Activated T-cell treated with anti-CD3 and anti-CD28 coated beads, Interleukin-2, amount 50 U/mL, for 48 hours (primary cell): ENCODE data around the gene MGST2.
"Not testable (repeated sequence)": the region's sequence is repeated elsewhere in the genome, so short reads cannot be mapped to it uniquely, and the experiment has no call there.

Experiments used
- DNase-seq, 2 experiments: peaks; one replicate each; pipeline ENCODE4 v3.0.0-alpha.2; 2020

The MGST2 gene

DNA sequence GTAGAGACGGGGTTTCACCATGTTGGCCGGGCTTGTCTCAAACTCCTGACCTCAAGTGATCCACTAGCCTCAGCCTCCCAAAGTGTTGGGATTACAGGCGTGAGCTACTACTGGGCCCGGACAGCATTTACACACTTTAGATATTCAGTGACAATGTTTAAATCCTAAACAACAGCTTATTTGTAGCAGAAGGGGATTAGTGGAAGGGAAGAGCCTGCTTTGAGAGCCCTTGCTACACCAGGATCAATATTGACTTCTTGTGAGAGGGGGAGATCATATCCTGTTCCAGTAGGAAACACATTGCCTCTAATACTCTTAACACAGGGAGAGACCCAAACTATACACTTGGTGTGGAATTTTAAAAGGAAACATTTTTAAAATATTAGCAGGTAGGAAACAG lies 7.1 kb downstream of the MGST2 start:
- no peak for DNase-seq

DNA sequence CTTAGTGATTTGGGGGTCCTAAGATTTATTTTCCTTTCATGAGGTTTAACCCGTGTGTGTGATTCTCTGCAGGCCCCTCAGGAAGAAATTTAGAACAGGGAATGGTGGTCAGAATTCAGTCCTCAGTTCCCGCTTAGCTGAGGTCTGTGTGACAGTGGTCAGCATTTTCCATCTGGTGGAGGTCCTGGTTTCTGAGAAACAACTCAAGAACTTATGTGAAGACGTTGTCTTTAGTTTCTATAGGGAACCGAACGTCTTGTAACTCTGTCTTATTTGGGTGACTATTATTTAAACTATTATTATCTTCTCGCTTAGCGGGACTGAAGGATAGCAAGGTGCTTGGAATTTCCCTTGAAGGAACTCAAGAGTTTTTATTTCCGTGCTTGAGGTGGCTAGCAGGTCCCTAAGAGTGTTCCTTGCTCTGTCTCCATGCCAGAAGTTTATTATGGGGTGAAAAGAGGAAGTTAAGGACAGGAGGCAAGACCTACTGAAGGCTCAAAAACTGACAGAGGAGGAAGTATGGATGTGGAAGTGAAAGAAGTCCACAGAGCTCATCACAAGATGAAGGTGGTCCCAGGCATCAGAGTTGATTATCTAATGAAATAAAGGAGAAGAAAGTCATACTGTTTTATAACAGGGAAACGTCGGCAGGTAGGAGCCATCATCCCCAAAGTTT lies 9.4 kb downstream of the MGST2 start:
- DNase-seq: no peak

DNA sequence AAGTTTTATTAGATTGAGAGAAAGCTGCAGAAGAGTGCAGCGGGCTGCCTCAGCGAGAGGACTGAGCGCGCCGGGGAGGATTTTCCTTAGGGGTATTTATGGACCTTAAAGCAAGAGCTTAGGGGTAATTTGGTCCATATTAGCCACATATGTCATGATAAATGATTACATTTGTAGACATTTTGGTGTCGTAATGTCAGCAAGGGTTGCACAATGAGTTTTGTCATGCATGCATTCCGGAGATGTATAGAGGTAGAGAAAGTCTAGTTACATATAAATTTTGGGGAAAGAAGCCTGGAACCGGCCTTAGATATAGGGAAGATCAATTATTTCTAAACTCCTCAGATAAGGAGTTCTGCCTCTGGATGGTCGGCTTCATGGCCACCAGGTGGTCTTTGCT lies 10.0 kb downstream of the MGST2 start:
- DNase-seq: no peak

- no peak for DNase-seq
Measured at GRCh38 chr4:139676365-139676764, 10.7 kb downstream of the MGST2 start.

GRCh38 chr4:139676913-139677585 lies 11.4 kb downstream of the MGST2 start:
- DNase-seq: no peak

DNA sequence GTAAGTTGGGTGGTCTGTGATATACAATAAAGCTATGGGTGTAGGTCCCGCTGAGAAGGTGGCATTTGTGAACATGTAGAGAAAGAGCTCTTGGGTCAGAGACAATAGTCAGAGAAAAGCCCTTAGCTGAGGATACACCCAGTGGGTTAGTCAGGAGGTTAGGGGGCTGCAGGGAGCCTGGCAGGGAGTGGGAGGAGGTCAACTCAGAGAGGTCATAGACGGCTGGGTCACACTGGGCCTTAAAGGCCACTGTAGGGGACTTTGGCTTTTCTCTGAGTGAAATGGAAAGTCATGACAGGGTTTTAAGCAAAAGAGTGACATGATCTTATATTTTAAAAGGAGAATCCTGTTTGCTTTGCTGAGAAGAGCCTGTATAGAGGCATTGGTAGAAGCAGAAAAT lies 16.7 kb downstream of the MGST2 start:
- no peak for DNase-seq

GRCh38 chr4:139682741-139683151 lies 17.1 kb downstream of the MGST2 start:
- DNase-seq: no peak

GRCh38 chr4:139684351-139684750 lies 18.7 kb downstream of the MGST2 start:
- no peak for DNase-seq

- DNase-seq: no peak
Measured at GRCh38 chr4:139685180-139685579, 19.6 kb downstream of the MGST2 start.

- no peak for DNase-seq
Measured at GRCh38 chr4:139686130-139686529, 20.5 kb downstream of the MGST2 start.

- no peak for DNase-seq
Measured at GRCh38 chr4:139686988-139687387, 21.4 kb downstream of the MGST2 start.

GRCh38 chr4:139689093-139689722 lies 23.6 kb downstream of the MGST2 start:
- no peak for DNase-seq

- DNase-seq: no peak
Measured at GRCh38 chr4:139690419-139690818, 24.8 kb downstream of the MGST2 start.

DNA sequence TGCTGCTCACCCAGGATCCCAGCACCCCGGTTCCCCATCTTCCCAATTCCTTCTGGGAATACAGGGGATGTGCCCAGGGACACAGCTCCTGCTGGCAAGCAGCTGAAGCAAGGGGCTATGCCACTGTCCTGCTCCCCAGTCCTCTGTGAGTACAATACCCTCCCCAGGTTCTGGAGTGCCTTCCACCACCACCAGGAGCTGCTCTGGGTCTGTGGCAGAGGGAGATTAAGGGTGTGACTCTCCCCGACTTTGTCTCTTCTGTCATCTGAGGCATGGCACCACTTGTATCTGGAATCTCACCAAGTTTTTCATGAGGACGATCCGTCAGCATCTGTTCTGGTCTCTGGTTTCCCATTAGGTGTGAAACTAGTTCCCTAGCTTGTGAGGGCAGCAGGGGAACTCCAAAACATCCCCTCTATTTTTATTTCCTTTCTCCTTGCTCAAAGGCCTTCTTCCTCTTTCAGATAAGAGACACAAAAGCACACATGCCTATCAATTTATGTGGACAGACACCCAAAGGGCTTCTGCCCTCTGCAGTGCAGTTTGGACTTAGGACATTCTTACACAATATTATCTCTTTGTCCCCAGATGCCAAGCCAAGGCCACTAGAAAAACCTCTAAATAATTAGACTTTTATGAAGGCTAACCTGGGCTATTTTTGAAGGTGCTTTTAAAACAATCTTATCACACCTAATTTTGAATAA lies 26.8 kb downstream of the MGST2 start:
- no peak for DNase-seq

DNA sequence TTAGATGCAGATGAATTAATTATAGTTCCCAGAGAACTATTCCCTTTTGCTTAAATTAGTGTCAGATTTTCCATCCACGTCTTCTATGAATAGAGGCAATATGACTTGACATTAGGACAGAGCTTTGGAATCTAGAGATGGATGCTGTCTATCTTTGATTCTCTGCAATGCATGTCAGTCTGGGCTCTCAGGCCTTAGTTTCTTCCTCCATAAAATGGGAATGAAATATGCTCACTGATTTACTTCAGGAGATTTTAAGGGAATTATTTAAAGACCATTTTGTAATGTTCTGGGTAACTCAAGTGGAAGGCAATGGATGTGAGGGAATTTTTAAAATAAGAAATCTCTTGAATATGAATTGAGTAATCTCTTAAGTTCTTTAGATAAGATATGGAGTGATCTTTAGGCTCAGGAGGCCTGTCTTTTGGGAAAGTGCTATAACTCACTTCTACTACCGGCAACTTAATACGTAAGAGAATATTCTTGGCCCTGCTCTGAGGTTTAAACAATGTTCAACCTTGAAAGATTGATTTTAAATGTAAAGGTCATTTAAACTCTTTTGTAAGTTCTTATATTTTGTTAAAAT lies 29.0 kb downstream of the MGST2 start:
- no peak for DNase-seq

DNA sequence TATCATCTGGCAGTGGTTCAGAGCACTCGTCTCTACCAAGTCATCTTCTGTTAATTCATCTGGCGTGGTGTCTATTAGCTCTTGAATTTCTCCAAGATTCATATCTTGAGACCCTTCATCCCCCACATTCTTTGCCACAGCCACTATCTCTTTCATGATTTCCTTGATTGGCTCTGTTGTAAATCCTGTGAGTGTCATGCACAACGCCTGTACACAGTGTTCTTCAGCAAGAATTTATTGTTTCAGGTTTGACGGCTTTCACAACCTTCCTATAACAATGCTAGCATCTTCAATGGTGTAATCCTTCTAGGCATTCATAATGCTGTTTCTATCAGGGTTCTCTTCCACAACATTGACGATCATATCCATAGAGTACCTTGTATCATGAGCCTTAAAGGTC lies 30.9 kb downstream of the MGST2 start:
- no peak for DNase-seq

GRCh38 chr4:139698167-139698925 lies 32.7 kb downstream of the MGST2 start:
- DNase-seq: not testable (repeated sequence)

GRCh38 chr4:139700568-139700967 lies 34.9 kb downstream of the MGST2 start:
- no peak for DNase-seq

- DNase-seq: no peak
Measured at GRCh38 chr4:139704915-139705485, 39.4 kb downstream of the MGST2 start.

DNA sequence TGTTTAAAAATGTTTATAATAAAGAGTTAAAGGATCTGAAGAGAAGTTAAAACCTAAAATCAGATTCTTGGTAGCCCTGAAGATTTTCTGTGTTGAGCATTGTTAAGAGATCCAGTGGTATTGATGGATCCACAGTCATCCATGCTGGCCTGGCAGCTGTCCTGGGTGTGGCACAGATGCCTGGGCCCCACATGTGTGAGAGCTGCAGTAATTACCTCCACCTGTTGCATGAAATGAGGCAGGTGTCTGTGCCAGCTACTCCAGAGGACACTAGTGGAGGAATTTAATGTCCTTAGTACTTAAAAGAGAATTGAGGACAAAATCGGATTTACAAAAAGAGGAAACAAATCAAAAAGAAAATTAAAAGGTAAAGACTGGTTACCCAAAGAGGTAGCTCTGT lies 44.0 kb downstream of the MGST2 start:
- no peak for DNase-seq

- no peak for DNase-seq
Measured at GRCh38 chr4:139710073-139710472, 44.5 kb downstream of the MGST2 start.

GRCh38 chr4:139711461-139711860 lies 45.8 kb downstream of the MGST2 start:
- DNase-seq: no peak
